ENCODE measurements around the gene SPEM1.

SPEM1 gene

GRCh38 chr17:7411427-7411750 is 8.7 kb upstream of the SPEM1 start:
- Histone ChIP-seq H3K9me3 (ENCODE audit: control insufficient read depth, low read depth, low read length) (no peaks in the 10 kb centered on the region), H3K4me1 (ENCODE audit: control insufficient read depth, low read depth, low read length) (peaks cover 9% of the 10 kb centered on the region), H3K9ac (ENCODE audit: low read length) (no peak overlapping the region), H3K27me3 (ENCODE audit: control insufficient read depth, insufficient read depth, low read length) (no peaks in the 10 kb centered on the region), H3K36me3 (ENCODE audit: control insufficient read depth, low read depth, low read length) (peaks cover 31% of the 10 kb centered on the region), H3K4me3 (ENCODE audit: low read length) (no peak overlapping the region), H3K27ac (ENCODE audit: low read length) (no peak overlapping the region)

DNA sequence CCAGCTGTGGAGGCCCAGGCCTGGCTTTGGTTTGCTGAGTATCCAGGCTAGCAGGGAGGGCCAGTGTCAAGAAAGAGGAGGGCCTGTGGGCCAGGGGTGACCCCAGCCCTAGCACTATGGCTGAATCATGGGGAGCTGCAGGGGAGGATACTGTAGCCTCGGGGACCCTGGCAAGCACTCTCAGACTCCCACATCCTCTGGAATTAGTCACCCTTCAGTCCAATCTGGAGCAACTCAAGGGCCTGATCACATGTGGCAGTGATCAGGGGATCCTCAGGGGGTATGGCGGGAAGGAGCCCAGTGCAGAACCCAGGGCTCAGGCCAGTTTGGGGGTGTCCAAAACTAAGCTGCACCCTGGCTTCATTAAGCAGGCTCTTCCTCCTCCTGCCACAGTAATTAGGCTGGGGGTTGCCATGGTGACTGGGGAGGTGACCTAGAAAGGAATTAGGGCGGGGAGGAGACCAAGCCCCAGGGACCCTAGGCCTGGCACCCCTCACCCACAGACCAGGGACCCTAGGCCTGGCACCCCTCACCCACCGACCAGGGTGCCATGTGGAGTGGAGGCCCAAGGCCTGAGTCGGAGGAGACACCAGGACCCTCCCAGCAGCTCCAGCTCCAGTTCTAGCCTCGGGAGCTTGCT is 6.7 kb upstream of the SPEM1 start:
- no peak overlapping the region for H3K27ac ChIP-seq (ENCODE audit: low read length)
- no peaks in the 10 kb centered on the region for H3K27me3 ChIP-seq (ENCODE audit: control insufficient read depth, insufficient read depth, low read length)
- no peaks in the 10 kb centered on the region for H3K9me3 ChIP-seq (ENCODE audit: control insufficient read depth, low read depth, low read length)
- H3K4me3 ChIP-seq (ENCODE audit: low read length), result no peak overlapping the region
- peaks cover 33% of the 10 kb centered on the region for H3K36me3 ChIP-seq (ENCODE audit: control insufficient read depth, low read depth, low read length)
- no peak overlapping the region for H3K9ac ChIP-seq (ENCODE audit: low read length)
- peaks cover under 1% of the 10 kb centered on the region for H3K4me1 ChIP-seq (ENCODE audit: control insufficient read depth, low read depth, low read length)

GRCh38 chr17:7414837-7415236 is 5.3 kb upstream of the SPEM1 start:
- Histone ChIP-seq H3K9ac (ENCODE audit: low read length) (no peak overlapping the region), H3K4me1 (ENCODE audit: control insufficient read depth, low read depth, low read length) (peaks cover 6% of the 10 kb centered on the region), H3K9me3 (ENCODE audit: control insufficient read depth, low read depth, low read length) (no peaks in the 10 kb centered on the region), H3K36me3 (ENCODE audit: control insufficient read depth, low read depth, low read length) (peaks cover 24% of the 10 kb centered on the region), H3K27me3 (ENCODE audit: control insufficient read depth, insufficient read depth, low read length) (no peaks in the 10 kb centered on the region), H3K4me3 (ENCODE audit: low read length) (no peak overlapping the region), H3K27ac (ENCODE audit: low read length) (no peak overlapping the region)

DNA sequence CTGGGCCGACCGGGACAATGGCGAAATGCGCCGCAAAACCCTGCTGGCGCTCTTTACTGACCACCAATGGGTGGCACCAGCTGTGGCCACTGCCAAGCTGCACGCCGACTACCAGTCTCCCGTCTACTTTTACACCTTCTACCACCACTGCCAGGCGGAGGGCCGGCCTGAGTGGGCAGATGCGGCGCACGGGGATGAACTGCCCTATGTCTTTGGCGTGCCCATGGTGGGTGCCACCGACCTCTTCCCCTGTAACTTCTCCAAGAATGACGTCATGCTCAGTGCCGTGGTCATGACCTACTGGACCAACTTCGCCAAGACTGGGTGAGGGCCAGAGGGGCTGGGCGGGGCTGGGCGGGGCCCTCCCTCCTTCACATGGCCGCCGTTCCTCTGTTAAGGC is 4.3 kb upstream of the SPEM1 start:
- Histone ChIP-seq H3K4me1 (ENCODE audit: control insufficient read depth, low read depth, low read length) (peaks cover 6% of the 10 kb centered on the region), H3K36me3 (ENCODE audit: control insufficient read depth, low read depth, low read length) (peaks cover 16% of the 10 kb centered on the region), H3K4me3 (ENCODE audit: low read length) (no peak overlapping the region)

DNA sequence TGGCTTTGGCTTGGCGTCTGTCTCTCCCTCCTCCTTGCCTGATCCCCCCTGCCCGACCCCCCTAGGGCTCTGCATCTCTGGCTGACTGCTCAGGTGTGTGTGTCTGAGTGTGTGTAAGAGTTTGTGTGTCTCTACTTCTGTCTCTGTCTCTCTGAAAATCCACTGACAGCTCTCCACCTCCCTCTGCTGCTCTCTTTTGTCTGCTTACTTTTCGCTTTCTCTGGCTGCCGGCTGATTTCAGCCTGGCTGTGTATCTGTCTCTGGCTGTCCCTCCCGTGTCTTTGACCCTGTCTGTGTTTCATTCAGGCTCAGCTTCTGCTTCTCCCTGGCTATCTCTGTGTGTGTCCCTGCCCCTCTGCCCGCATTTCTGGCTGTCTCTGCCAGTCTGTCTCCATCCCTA is 3.8 kb upstream of the SPEM1 start:
- no peak overlapping the region for H3K9ac ChIP-seq (ENCODE audit: low read length)
- H3K4me3 ChIP-seq (ENCODE audit: low read length), result no peak overlapping the region
- H3K36me3 ChIP-seq (ENCODE audit: control insufficient read depth, low read depth, low read length), result peaks cover 16% of the 10 kb centered on the region
- no peaks in the 10 kb centered on the region for H3K9me3 ChIP-seq (ENCODE audit: control insufficient read depth, low read depth, low read length)
- H3K4me1 ChIP-seq (ENCODE audit: control insufficient read depth, low read depth, low read length), result peaks cover 6% of the 10 kb centered on the region
- no peak overlapping the region for H3K27ac ChIP-seq (ENCODE audit: low read length)
- no peaks in the 10 kb centered on the region for H3K27me3 ChIP-seq (ENCODE audit: control insufficient read depth, insufficient read depth, low read length)

More for the DNA sequence above, 4.3 kb upstream of the SPEM1 start:
- H3K9me3 ChIP-seq (ENCODE audit: control insufficient read depth, low read depth, low read length), result no peaks in the 10 kb centered on the region
- no peak overlapping the region for H3K9ac ChIP-seq (ENCODE audit: low read length)
- H3K27ac ChIP-seq (ENCODE audit: low read length), result no peak overlapping the region
- no peaks in the 10 kb centered on the region for H3K27me3 ChIP-seq (ENCODE audit: control insufficient read depth, insufficient read depth, low read length)

DNA sequence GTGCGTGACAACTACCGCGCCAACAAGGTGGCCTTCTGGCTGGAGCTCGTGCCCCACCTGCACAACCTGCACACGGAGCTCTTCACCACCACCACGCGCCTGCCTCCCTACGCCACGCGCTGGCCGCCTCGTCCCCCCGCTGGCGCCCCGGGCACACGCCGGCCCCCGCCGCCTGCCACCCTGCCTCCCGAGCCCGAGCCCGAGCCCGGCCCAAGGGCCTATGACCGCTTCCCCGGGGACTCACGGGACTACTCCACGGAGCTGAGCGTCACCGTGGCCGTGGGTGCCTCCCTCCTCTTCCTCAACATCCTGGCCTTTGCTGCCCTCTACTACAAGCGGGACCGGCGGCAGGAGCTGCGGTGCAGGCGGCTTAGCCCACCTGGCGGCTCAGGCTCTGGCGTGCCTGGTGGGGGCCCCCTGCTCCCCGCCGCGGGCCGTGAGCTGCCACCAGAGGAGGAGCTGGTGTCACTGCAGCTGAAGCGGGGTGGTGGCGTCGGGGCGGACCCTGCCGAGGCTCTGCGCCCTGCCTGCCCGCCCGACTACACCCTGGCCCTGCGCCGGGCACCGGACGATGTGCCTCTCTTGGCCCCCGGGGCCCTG is 3.0 kb upstream of the SPEM1 start:
- no peaks in the 10 kb centered on the region for H3K27me3 ChIP-seq (ENCODE audit: control insufficient read depth, insufficient read depth, low read length)
- no peaks in the 10 kb centered on the region for H3K9me3 ChIP-seq (ENCODE audit: control insufficient read depth, low read depth, low read length)
- H3K9ac ChIP-seq (ENCODE audit: low read length), result no peak overlapping the region
- peaks cover 6% of the 10 kb centered on the region for H3K4me1 ChIP-seq (ENCODE audit: control insufficient read depth, low read depth, low read length)
- H3K36me3 ChIP-seq (ENCODE audit: control insufficient read depth, low read depth, low read length), result peaks cover 16% of the 10 kb centered on the region
- H3K27ac ChIP-seq (ENCODE audit: low read length), result no peak overlapping the region
- H3K4me3 ChIP-seq (ENCODE audit: low read length), result no peak overlapping the region

- Histone ChIP-seq H3K4me1 (ENCODE audit: control insufficient read depth, low read depth, low read length) (peaks cover 6% of the 10 kb centered on the region), H3K36me3 (ENCODE audit: control insufficient read depth, low read depth, low read length) (peaks cover 16% of the 10 kb centered on the region), H3K9ac (ENCODE audit: low read length) (no peak overlapping the region), H3K4me3 (ENCODE audit: low read length) (no peak overlapping the region), H3K27ac (ENCODE audit: low read length) (no peak overlapping the region), H3K27me3 (ENCODE audit: control insufficient read depth, insufficient read depth, low read length) (no peaks in the 10 kb centered on the region), H3K9me3 (ENCODE audit: control insufficient read depth, low read depth, low read length) (no peaks in the 10 kb centered on the region)
These were observed 1.5 kb upstream of the SPEM1 start for GRCh38 chr17:7418472-7419152.

DNA sequence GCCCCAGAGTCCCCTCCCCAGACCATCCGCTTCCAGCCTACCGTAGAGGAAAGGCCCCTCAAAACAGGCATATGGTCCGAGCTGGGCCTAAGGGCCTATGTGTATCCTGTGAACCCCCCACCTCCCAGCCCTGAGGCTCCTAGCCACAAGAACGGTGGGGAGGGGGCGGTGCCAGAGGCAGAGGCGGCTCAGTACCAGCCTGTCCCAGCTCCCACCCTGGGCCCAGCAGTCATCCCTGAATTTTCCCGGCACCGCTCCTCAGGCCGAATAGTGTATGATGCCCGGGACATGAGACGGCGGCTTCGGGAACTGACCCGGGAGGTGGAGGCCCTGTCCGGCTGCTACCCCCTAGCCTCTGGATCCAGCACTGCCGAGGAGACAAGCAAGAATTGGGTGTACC is 1.1 kb downstream of the SPEM1 start:
- Histone ChIP-seq H3K4me1 (ENCODE audit: control insufficient read depth, low read depth, low read length) (peaks cover 6% of the 10 kb centered on the region), H3K36me3 (ENCODE audit: control insufficient read depth, low read depth, low read length) (peaks cover 5% of the 10 kb centered on the region), H3K27me3 (ENCODE audit: control insufficient read depth, insufficient read depth, low read length) (no peaks in the 10 kb centered on the region), H3K9me3 (ENCODE audit: control insufficient read depth, low read depth, low read length) (no peaks in the 10 kb centered on the region), H3K9ac (ENCODE audit: low read length) (no peak overlapping the region), H3K27ac (ENCODE audit: low read length) (no peak overlapping the region), H3K4me3 (ENCODE audit: low read length) (no peak overlapping the region)

DNA sequence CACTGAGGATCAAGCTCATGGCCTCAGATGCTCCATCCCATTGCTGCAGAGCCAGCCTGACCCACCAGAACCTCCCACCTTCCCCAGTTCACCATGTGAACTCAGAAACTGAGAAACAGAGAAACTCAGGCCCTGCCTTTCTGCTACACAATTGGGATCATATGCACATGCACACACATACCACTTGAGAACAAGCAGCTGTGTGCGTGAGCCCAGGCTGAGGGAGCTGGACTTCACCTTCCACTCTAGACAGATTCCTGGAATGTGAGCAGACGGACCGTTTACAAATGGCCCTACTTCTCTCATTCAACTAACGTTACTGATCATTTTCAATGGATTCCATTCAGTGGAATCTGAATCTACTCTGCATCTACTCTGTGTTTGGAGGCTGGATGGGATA is 3.6 kb downstream of the SPEM1 start:
- H3K9me3 ChIP-seq (ENCODE audit: control insufficient read depth, low read depth, low read length), result no peaks in the 10 kb centered on the region
- H3K9ac ChIP-seq (ENCODE audit: low read length), result no peak overlapping the region
- H3K36me3 ChIP-seq (ENCODE audit: control insufficient read depth, low read depth, low read length), result peaks cover under 1% of the 10 kb centered on the region

DNA sequence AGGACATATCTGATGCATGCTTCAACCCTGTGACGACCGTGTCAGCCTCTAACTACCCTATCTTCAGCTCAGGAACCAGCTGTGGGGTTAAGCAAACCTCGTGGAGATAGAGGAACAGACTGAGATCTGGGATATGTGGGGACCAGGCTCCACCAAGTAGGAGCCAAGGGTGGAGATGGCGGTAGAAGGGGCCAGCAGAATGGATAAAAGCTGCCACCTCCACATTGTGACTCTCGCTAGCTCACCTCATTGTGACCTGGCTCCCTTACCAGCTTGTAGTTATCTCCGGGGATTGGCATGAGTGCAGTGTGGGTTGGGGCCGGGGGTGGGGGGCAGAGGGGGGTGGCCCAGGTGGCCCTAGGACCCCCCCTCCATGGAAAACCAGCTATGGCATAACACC is 5.2 kb downstream of the SPEM1 start, which contains the start of gene SPEM2:
Gene SPEM2, plus strand, starts transcription at position 301 of the 400 bp plus-strand sequence. Its CDS starts 73 bp downstream, at position 374.
- Histone ChIP-seq H3K36me3 (ENCODE audit: control insufficient read depth, low read depth, low read length) (no peaks in the 10 kb centered on the region), H3K27ac (ENCODE audit: low read length) (no peak within 1 kb of the TSS), H3K4me3 (ENCODE audit: low read length) (no peak within 1 kb of the TSS), H3K9ac (ENCODE audit: low read length) (no peak within 1 kb of the TSS), H3K27me3 (ENCODE audit: control insufficient read depth, insufficient read depth, low read length) (no peaks in the 10 kb centered on the region), H3K4me1 (ENCODE audit: control insufficient read depth, low read depth, low read length) (no peaks in the 10 kb centered on the region), H3K9me3 (ENCODE audit: control insufficient read depth, low read depth, low read length) (no peaks in the 10 kb centered on the region)

More for the DNA sequence above, 3.6 kb downstream of the SPEM1 start:
- no peak overlapping the region for H3K27ac ChIP-seq (ENCODE audit: low read length)
- H3K27me3 ChIP-seq (ENCODE audit: control insufficient read depth, insufficient read depth, low read length), result no peaks in the 10 kb centered on the region
- peaks cover 4% of the 10 kb centered on the region for H3K4me1 ChIP-seq (ENCODE audit: control insufficient read depth, low read depth, low read length)
- H3K4me3 ChIP-seq (ENCODE audit: low read length), result no peak overlapping the region

DNA sequence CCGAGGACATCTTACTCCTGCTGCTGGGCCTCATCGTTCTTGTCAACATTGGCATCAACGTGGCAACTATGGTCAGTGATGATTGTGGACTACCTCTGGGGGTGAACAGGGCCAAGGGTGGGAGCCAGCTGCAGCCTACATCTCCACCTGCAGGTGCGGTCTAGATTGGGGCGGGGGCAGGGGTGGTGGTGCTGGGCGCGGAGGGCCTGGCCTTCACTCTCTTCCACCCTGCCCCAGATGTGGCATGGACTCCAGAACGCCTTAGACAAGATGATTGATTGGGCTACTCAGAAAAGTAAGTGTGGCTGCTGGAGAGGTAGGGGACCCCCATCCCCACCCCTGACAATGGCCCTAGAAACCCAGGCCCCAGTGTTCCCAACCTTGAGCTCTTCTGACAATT is 5.6 kb downstream of the SPEM1 start:
- no peak overlapping the region for H3K9ac ChIP-seq (ENCODE audit: low read length)

More for the DNA sequence above, 5.6 kb downstream of the SPEM1 start:
- no peak overlapping the region for H3K27ac ChIP-seq (ENCODE audit: low read length)
- no peaks in the 10 kb centered on the region for H3K27me3 ChIP-seq (ENCODE audit: control insufficient read depth, insufficient read depth, low read length)
- H3K36me3 ChIP-seq (ENCODE audit: control insufficient read depth, low read depth, low read length), result no peaks in the 10 kb centered on the region
- H3K4me3 ChIP-seq (ENCODE audit: low read length), result no peak overlapping the region
- H3K4me1 ChIP-seq (ENCODE audit: control insufficient read depth, low read depth, low read length), result no peaks in the 10 kb centered on the region
- H3K9me3 ChIP-seq (ENCODE audit: control insufficient read depth, low read depth, low read length), result no peaks in the 10 kb centered on the region
